ENCODE data around the gene KRT84. TPM values are rescaled to one million over a fixed set of nuclear protein-coding genes. Genes with fewer than 3 reads are reported as not detected.
"Not testable (repeated sequence)": the region's sequence is repeated elsewhere in the genome, so short reads cannot be mapped to it uniquely, and the experiment has no call there.

Gene KRT84
- total RNA-seq, 5 donors from 2014 or later (not counting 1 experiment from before 2014, with no cell fraction given): not detected

GRCh38 chr12:52413782-52414345 is 28.4 kb upstream of the KRT84 start:
- peaks cover 3 to 12% of the 10 kb centered on the region in 2 donors for H3K27me3 Mint-ChIP-seq
- Histone ChIP-seq H3K36me3 (ENCODE audit: control insufficient read depth in 2 of 2, extremely low read depth in 1 of 2, insufficient read depth in 1 of 2, low read length in 1 of 2) (no peaks in the 10 kb centered on the region), H3K4me1 (ENCODE audit: control insufficient read depth in 1 of 2, extremely low read depth in 1 of 2, insufficient read depth in 2 of 2, low read length in 2 of 2) (no peaks in the 10 kb centered on the region), H3K27ac (ENCODE audit: low read length) (no peak overlapping the region), H3K9me3 (no peaks in the 10 kb centered on the region), H3K27me3 (replicated peaks in 1 of 2; ENCODE audit: control insufficient read depth in 2 of 2, extremely low read depth in 1 of 2, insufficient read depth in 2 of 2, low read length in 1 of 2) (peaks cover 0 to 26% of the 10 kb centered on the region in 2 experiments), H3K4me3 (ENCODE audit: control insufficient read depth in 1 of 2, extremely low read depth in 1 of 2, low read length in 1 of 2) (no peak overlapping the region)
- 68% methylated on average over 8 of the region's 8 CpGs for WGBS (ENCODE audit: insufficient coverage)
- no peaks in the 10 kb centered on the region for H3K9me3 Mint-ChIP-seq
- ChIA-PET POLR2A (no interaction called here), CTCF (interaction anchor here in 1 of 2 donors (0.7 kb wide), 2 partner anchors 100 to 623 kb away, joined by 4 read pairs; no protein-coding TSS in a partner anchor)
- DNase-seq: no peak
- no peaks in the 10 kb centered on the region for H3K36me3 Mint-ChIP-seq
- no peak for ATAC-seq (replicated peaks in 1 of 4)
- H3K4me1 Mint-ChIP-seq: no peaks in the 10 kb centered on the region
- no peak overlapping the region for H3K4me3 Mint-ChIP-seq
- no peak overlapping the region for H3K27ac Mint-ChIP-seq

GRCh38 chr12:52413202-52413601 is 27.8 kb upstream of the KRT84 start:
- Histone ChIP-seq H3K4me1 (ENCODE audit: control insufficient read depth in 1 of 2, extremely low read depth in 1 of 2, insufficient read depth in 2 of 2, low read length in 2 of 2) (no peaks in the 10 kb centered on the region), H3K27me3 (replicated peaks in 1 of 2; ENCODE audit: control insufficient read depth in 2 of 2, extremely low read depth in 1 of 2, insufficient read depth in 2 of 2, low read length in 1 of 2) (peaks cover 0 to 21% of the 10 kb centered on the region in 2 experiments), H3K27ac (ENCODE audit: low read length) (no peak overlapping the region), H3K36me3 (ENCODE audit: control insufficient read depth in 2 of 2, extremely low read depth in 1 of 2, insufficient read depth in 1 of 2, low read length in 1 of 2) (no peaks in the 10 kb centered on the region), H3K4me3 (ENCODE audit: control insufficient read depth in 1 of 2, extremely low read depth in 1 of 2, low read length in 1 of 2) (no peak overlapping the region), H3K9me3 (no peaks in the 10 kb centered on the region)
- POLR2A ChIA-PET: no interaction called here
- H3K27ac Mint-ChIP-seq: no peak overlapping the region
- ATAC-seq (replicated peaks in 1 of 4): no peak
- WGBS (ENCODE audit: insufficient coverage): 54% methylated on average over 3 of the region's 4 CpGs
- H3K9me3 Mint-ChIP-seq: no peaks in the 10 kb centered on the region
- no peak overlapping the region for H3K4me3 Mint-ChIP-seq
- no peaks in the 10 kb centered on the region for H3K4me1 Mint-ChIP-seq
- no peak for DNase-seq
- CTCF ChIA-PET: no interaction called here
- no peaks in the 10 kb centered on the region for H3K36me3 Mint-ChIP-seq
- peaks cover 6 to 16% of the 10 kb centered on the region in 2 donors for H3K27me3 Mint-ChIP-seq

GRCh38 chr12:52411815-52412214 is 26.4 kb upstream of the KRT84 start:
- Histone ChIP-seq H3K36me3 (ENCODE audit: control insufficient read depth in 2 of 2, extremely low read depth in 1 of 2, insufficient read depth in 1 of 2, low read length in 1 of 2) (no peaks in the 10 kb centered on the region), H3K9me3 (no peaks in the 10 kb centered on the region), H3K4me1 (ENCODE audit: control insufficient read depth in 1 of 2, extremely low read depth in 1 of 2, insufficient read depth in 2 of 2, low read length in 2 of 2) (no peaks in the 10 kb centered on the region), H3K27ac (ENCODE audit: low read length) (no peak overlapping the region), H3K27me3 (replicated peaks in 1 of 2; ENCODE audit: control insufficient read depth in 2 of 2, extremely low read depth in 1 of 2, insufficient read depth in 2 of 2, low read length in 1 of 2) (peaks cover 0 to 28% of the 10 kb centered on the region in 2 experiments), H3K4me3 (ENCODE audit: control insufficient read depth in 1 of 2, extremely low read depth in 1 of 2, low read length in 1 of 2) (no peak overlapping the region)
- Mint-ChIP-seq H3K27me3 (peaks cover 10 to 20% of the 10 kb centered on the region in 2 donors), H3K36me3 (no peaks in the 10 kb centered on the region), H3K27ac (no peak overlapping the region), H3K4me3 (no peak overlapping the region), H3K9me3 (no peaks in the 10 kb centered on the region), H3K4me1 (no peaks in the 10 kb centered on the region)
- DNase-seq (no peak), ATAC-seq (replicated peaks in 1 of 4) (no peak)
- 81% methylated on average over 5 of the region's 10 CpGs for WGBS (ENCODE audit: insufficient coverage)
- ChIA-PET POLR2A (no interaction called here), CTCF (no interaction called here)

- WGBS (ENCODE audit: insufficient coverage): no CpG with 5 or more reads among the region's 1 CpG
- H3K4me1 Mint-ChIP-seq; H3K4me3 ChIP-seq (ENCODE audit: control insufficient read depth in 1 of 2, extremely low read depth in 1 of 2, low read length in 1 of 2); POLR2A ChIA-PET; H3K27ac Mint-ChIP-seq; H3K36me3 ChIP-seq (ENCODE audit: control insufficient read depth in 2 of 2, extremely low read depth in 1 of 2, insufficient read depth in 1 of 2, low read length in 1 of 2); DNase-seq; H3K4me1 ChIP-seq (ENCODE audit: control insufficient read depth in 1 of 2, extremely low read depth in 1 of 2, insufficient read depth in 2 of 2, low read length in 2 of 2); H3K27ac ChIP-seq (ENCODE audit: low read length); H3K9me3 Mint-ChIP-seq; CTCF ChIA-PET; H3K4me3 Mint-ChIP-seq; H3K9me3 ChIP-seq; H3K36me3 Mint-ChIP-seq; ATAC-seq (replicated peaks in 1 of 4): not testable (repeated sequence)
- H3K27me3 ChIP-seq (replicated peaks in 1 of 2; ENCODE audit: control insufficient read depth in 2 of 2, extremely low read depth in 1 of 2, insufficient read depth in 2 of 2, low read length in 1 of 2): peaks cover 0 to 28% of the 10 kb centered on the region in 2 experiments
- H3K27me3 Mint-ChIP-seq: peaks cover 10 to 17% of the 10 kb centered on the region in 2 donors
Observed at GRCh38 chr12:52410589-52411248, 25.3 kb upstream of the KRT84 start.

- Histone ChIP-seq H3K4me1 (ENCODE audit: control insufficient read depth in 1 of 2, extremely low read depth in 1 of 2, insufficient read depth in 2 of 2, low read length in 2 of 2) (no peaks in the 10 kb centered on the region), H3K9me3 (no peaks in the 10 kb centered on the region), H3K36me3 (ENCODE audit: control insufficient read depth in 2 of 2, extremely low read depth in 1 of 2, insufficient read depth in 1 of 2, low read length in 1 of 2) (no peaks in the 10 kb centered on the region), H3K27me3 (replicated peaks in 1 of 2; ENCODE audit: control insufficient read depth in 2 of 2, extremely low read depth in 1 of 2, insufficient read depth in 2 of 2, low read length in 1 of 2) (peaks cover 0 to 29% of the 10 kb centered on the region in 2 experiments), H3K4me3 (ENCODE audit: control insufficient read depth in 1 of 2, extremely low read depth in 1 of 2, low read length in 1 of 2) (no peak overlapping the region), H3K27ac (ENCODE audit: low read length) (no peak overlapping the region)
- no peak for ATAC-seq (replicated peaks in 1 of 4)
- Mint-ChIP-seq H3K4me3 (no peak overlapping the region), H3K36me3 (no peaks in the 10 kb centered on the region), H3K9me3 (no peaks in the 10 kb centered on the region), H3K27ac (no peak overlapping the region), H3K4me1 (no peaks in the 10 kb centered on the region), H3K27me3 (peaks cover 9 to 11% of the 10 kb centered on the region in 2 donors)
- CTCF ChIA-PET: no interaction called here
- POLR2A ChIA-PET: no interaction called here
- DNase-seq: no peak
- WGBS (ENCODE audit: insufficient coverage): 68% methylated on average over 4 of the region's 5 CpGs
Observed at GRCh38 chr12:52407918-52408317, 22.5 kb upstream of the KRT84 start.

DNA sequence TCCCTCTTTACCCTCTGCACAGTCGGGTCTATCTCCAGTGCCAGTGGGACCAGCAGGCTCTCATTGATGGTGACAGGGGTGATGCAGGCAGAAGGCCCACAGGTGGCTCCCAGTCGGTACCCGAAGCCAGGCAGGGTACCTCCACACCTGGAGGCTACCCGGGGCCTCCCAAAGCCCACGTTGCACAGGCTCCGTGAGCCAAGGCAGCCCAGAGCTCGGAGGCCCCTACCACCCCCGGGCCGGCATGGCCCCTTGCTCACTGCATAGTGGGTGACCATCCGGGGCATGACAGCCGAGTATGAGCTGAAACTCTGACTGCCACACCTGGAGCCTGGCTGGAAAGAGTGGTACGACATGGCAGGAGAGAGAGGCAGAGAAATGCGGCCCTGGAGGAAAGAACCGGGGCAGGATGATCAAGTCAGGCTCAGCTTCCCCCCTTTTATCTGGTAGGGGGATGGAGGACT is 20.5 kb upstream of the KRT84 start, which contains the start of gene KRT82:
Gene KRT82 (minus strand): TSS at position 414 of the 464 bp plus-strand sequence. CDS start 58 bp downstream, at position 356.
- 78% methylated on average over 9 of the region's 14 CpGs for WGBS (ENCODE audit: insufficient coverage)
- Mint-ChIP-seq H3K36me3 (no peaks in the 10 kb centered on the region), H3K9me3 (no peaks in the 10 kb centered on the region), H3K27ac (no peak within 1 kb of the TSS), H3K4me1 (no peaks in the 10 kb centered on the region), H3K27me3 (peaks cover 9 to 14% of the 10 kb centered on the region in 2 donors), H3K4me3 (no peak within 1 kb of the TSS)
- H3K27ac ChIP-seq (ENCODE audit: low read length): no peak within 1 kb of the TSS
- H3K36me3 ChIP-seq (ENCODE audit: control insufficient read depth in 2 of 2, extremely low read depth in 1 of 2, insufficient read depth in 1 of 2, low read length in 1 of 2): no peaks in the 10 kb centered on the region
- ATAC-seq (replicated peaks in 1 of 4) (no peak), DNase-seq (no peak)
- no peaks in the 10 kb centered on the region for H3K4me1 ChIP-seq (ENCODE audit: control insufficient read depth in 1 of 2, extremely low read depth in 1 of 2, insufficient read depth in 2 of 2, low read length in 2 of 2)
- H3K27me3 ChIP-seq (replicated peaks in 1 of 2; ENCODE audit: control insufficient read depth in 2 of 2, extremely low read depth in 1 of 2, insufficient read depth in 2 of 2, low read length in 1 of 2): peaks cover 0 to 18% of the 10 kb centered on the region in 2 experiments
- no peaks in the 10 kb centered on the region for H3K9me3 ChIP-seq
- CTCF ChIA-PET: interaction anchor here in 1 of 2 donors (0.6 kb wide), 1 partner anchor 127 kb away, joined by 5 read pairs; no protein-coding TSS in a partner anchor
- POLR2A ChIA-PET: interaction anchor here in 1 of 2 donors (0.6 kb wide), 1 partner anchor 534 kb away, joined by 3 read pairs; no protein-coding TSS in a partner anchor
- no peak within 1 kb of the TSS for H3K4me3 ChIP-seq (ENCODE audit: control insufficient read depth in 1 of 2, extremely low read depth in 1 of 2, low read length in 1 of 2)

All from T-cell (primary cell).